OCI-LY1 (cell line): Measurements from ENCODE around the gene MRPL10.

Experiments used
- H2AFZ ChIP-seq: fragments of 200-600 bp; sonication (generic), shearing (Covaris generic); 2 replicates; pipeline ENCODE4 v1.6.0; 2014; ENCODE audit warnings: antibody characterized with exemption, mild to moderate bottlenecking, low read length
- H3F3A ChIP-seq: fragments of 200-600 bp; sonication (generic), shearing (Covaris generic); 2 replicates; pipeline ENCODE4 v1.6.0; 2014; ENCODE audit warnings: mild to moderate bottlenecking, antibody characterized with exemption, low read length, moderate library complexity; ENCODE audit not compliant: insufficient read depth
- H3K27ac ChIP-seq: fragments of 200-600 bp; sonication (generic); 2 replicates; pipeline ENCODE4 v1.5.1; 2014; ENCODE audit warnings: low read length, mixed run types, mild to moderate bottlenecking, low read depth; ENCODE audit not compliant: poor library complexity, severe bottlenecking
- H3K27me3 ChIP-seq: fragments of 200-600 bp; sonication (generic); 2 replicates; pipeline ENCODE4 v1.6.0; 2014; ENCODE audit warnings: antibody characterized with exemption, mild to moderate bottlenecking, low read length, moderate library complexity; ENCODE audit not compliant: insufficient read depth
- H3K36me3 ChIP-seq: fragments of 200-600 bp; sonication (generic); 2 replicates; pipeline ENCODE4 v1.6.1; 2014; ENCODE audit warnings: mild to moderate bottlenecking, antibody characterized with exemption, low read length, moderate library complexity, mixed read lengths; ENCODE audit not compliant: insufficient read depth
- H3K4me1 ChIP-seq: fragments of 200-600 bp; sonication (generic); 2 replicates; pipeline ENCODE4 v1.5.1; 2014; ENCODE audit warnings: mild to moderate bottlenecking, low read length, moderate library complexity; ENCODE audit not compliant: insufficient read depth, severe bottlenecking
- H3K4me2 ChIP-seq: fragments of 200-600 bp; sonication (generic), shearing (Covaris generic); 2 replicates; pipeline ENCODE4 v1.6.1; 2014; ENCODE audit warnings: low read length
- H3K4me3 ChIP-seq: fragments of 200-600 bp; sonication (generic); 2 replicates; pipeline ENCODE4 v1.5.1; 2014; ENCODE audit warnings: low read length, low read depth, mild to moderate bottlenecking, mixed read lengths; ENCODE audit not compliant: poor library complexity, severe bottlenecking
- H3K79me2 ChIP-seq: fragments of 200-600 bp; shearing (Covaris generic); 2 replicates; pipeline ENCODE4 v1.6.1; 2016; ENCODE audit warnings: mixed run types, low read length, mixed read lengths; ENCODE audit not compliant: insufficient read depth
- H3K9ac ChIP-seq: fragments of 200-600 bp; sonication (generic), shearing (Covaris generic); 2 replicates; pipeline ENCODE4 v1.6.1; 2014; ENCODE audit warnings: mild to moderate bottlenecking, low read length, mixed read lengths
- H3K9me2 ChIP-seq: fragments of 200-600 bp; sonication (generic), shearing (Covaris generic); 2 replicates; pipeline ENCODE4 v1.6.1; 2014; ENCODE audit warnings: low read depth, mild to moderate bottlenecking, low read length, mixed read lengths
- H3K9me3 ChIP-seq: fragments of 200-600 bp; shearing (Covaris generic); 2 replicates; pipeline ENCODE4 v1.6.1; 2014; ENCODE audit warnings: low read length, mixed read lengths
- H4K20me1 ChIP-seq: fragments of 200-600 bp; sonication (generic), shearing (Covaris generic); 2 replicates; pipeline ENCODE4 v1.6.0; 2016; ENCODE audit warnings: mild to moderate bottlenecking, low read length; ENCODE audit not compliant: insufficient read depth
- EZH2 ChIP-seq: fragments of 200-600 bp; sonication (generic), shearing (Covaris generic); IDR thresholded peaks from 2 replicates; pipeline ENCODE4 v1.8.0; 2017; ENCODE audit warnings: borderline replicate concordance, mixed run types, mild to moderate bottlenecking, antibody characterized with exemption, low read length, moderate library complexity, mixed read lengths
- TF ChIP-seq, protein P1 (sequence below): fragments of 200-600 bp; sonication (generic), shearing (Covaris generic); IDR thresholded peaks from 2 replicates; pipeline ENCODE4 v1.5.1; 2017; ENCODE audit warnings: mild to moderate bottlenecking, antibody characterized with exemption, low read length, moderate library complexity, mixed read lengths

The MRPL10 gene

DNA sequence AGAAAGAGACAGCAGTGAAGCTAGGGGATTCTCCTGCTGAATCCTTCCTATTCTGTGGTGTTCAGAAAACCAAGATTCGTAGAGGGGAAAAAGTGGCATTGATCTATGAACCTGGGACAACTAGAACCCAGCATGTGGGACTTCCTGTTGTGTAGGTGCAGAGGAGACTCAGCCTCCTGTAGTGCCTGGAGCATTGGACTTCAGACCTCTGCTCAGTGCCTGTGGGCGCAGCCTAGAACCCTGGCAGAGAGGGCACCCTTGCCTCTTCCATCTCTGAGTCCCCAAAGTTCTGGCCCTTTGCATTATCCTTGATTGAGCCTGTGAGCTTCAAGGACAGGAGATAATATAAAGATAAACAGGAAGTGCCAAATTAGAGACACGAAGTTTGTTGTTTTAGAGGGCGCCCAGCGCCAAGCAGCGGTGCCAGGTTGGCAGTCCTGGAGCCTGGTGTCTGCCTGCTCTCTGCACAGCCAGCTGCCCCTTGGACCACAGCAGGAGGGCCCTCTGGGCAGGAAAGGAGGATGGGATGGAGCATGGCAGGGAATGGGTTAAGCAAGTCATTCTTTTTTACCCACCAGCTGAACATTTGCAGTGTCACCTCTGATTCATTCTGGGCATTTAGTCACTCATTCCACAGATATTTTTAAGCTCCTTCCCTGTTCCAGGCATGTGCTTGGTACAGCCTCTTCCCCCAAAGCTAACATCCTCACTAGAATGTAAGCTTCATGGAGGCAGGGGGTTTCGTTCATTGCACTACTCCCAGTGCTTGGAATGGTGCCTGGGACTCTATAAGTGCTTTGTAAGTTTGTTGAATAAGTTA, 31.5 kb upstream of the MRPL10 start:
- H3K4me3 ChIP-seq: no peak overlapping the region
- no peaks in the 10 kb centered on the region for H3K4me1 ChIP-seq
- no peaks in the 10 kb centered on the region for H3F3A ChIP-seq
- H2AFZ ChIP-seq: no peak overlapping the region
- H3K79me2 ChIP-seq: no peaks in the 10 kb centered on the region
- H4K20me1 ChIP-seq: no peaks in the 10 kb centered on the region
- H3K27me3 ChIP-seq: peaks cover 4% of the 10 kb centered on the region; the same call in 1 of the 2 replicates
- no peak overlapping the region for H3K4me2 ChIP-seq
- H3K27ac ChIP-seq: no peak overlapping the region
- no peak overlapping the region for H3K9ac ChIP-seq
- no peaks in the 10 kb centered on the region for H3K9me2 ChIP-seq
- no peaks in the 10 kb centered on the region for H3K9me3 ChIP-seq
- no peak for TF ChIP-seq EZH2
- TF ChIP-seq, protein P1, sequence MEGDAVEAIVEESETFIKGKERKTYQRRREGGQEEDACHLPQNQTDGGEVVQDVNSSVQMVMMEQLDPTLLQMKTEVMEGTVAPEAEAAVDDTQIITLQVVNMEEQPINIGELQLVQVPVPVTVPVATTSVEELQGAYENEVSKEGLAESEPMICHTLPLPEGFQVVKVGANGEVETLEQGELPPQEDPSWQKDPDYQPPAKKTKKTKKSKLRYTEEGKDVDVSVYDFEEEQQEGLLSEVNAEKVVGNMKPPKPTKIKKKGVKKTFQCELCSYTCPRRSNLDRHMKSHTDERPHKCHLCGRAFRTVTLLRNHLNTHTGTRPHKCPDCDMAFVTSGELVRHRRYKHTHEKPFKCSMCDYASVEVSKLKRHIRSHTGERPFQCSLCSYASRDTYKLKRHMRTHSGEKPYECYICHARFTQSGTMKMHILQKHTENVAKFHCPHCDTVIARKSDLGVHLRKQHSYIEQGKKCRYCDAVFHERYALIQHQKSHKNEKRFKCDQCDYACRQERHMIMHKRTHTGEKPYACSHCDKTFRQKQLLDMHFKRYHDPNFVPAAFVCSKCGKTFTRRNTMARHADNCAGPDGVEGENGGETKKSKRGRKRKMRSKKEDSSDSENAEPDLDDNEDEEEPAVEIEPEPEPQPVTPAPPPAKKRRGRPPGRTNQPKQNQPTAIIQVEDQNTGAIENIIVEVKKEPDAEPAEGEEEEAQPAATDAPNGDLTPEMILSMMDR: no peak
- no peaks in the 10 kb centered on the region for H3K36me3 ChIP-seq

DNA sequence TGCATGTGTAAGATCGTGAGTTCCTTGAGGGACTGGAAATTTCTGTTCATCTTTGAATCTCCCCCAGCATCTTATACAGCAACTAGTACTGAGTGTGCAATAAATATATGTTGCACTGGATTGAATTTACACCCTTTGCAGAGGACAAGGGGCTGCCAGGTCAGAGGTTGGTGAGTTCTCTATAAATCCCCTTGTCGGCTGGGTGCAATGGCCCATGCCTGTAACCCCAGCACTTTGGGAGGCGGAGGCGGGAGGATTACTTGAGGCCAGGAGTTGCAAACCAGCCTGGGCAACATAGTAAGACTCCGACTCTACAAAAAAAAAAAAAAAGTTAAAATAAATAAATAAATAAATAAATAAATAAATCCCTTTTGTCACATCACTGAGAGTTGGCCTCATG, 29.0 kb upstream of the MRPL10 start:
- Histone ChIP-seq H3K9ac (no peak overlapping the region), H3K9me2 (no peaks in the 10 kb centered on the region), H3K79me2 (no peaks in the 10 kb centered on the region), H3K9me3 (no peaks in the 10 kb centered on the region), H3K4me3 (no peak overlapping the region), H3K27me3 (peaks cover 4% of the 10 kb centered on the region), H2AFZ (no peak overlapping the region), H3K4me1 (no peaks in the 10 kb centered on the region), H3K36me3 (no peaks in the 10 kb centered on the region), H3F3A (no peaks in the 10 kb centered on the region), H4K20me1 (no peaks in the 10 kb centered on the region), H3K27ac (no peak overlapping the region), H3K4me2 (no peak overlapping the region)
- TF ChIP-seq EZH2: no peak
- TF ChIP-seq, protein P1: no peak

DNA sequence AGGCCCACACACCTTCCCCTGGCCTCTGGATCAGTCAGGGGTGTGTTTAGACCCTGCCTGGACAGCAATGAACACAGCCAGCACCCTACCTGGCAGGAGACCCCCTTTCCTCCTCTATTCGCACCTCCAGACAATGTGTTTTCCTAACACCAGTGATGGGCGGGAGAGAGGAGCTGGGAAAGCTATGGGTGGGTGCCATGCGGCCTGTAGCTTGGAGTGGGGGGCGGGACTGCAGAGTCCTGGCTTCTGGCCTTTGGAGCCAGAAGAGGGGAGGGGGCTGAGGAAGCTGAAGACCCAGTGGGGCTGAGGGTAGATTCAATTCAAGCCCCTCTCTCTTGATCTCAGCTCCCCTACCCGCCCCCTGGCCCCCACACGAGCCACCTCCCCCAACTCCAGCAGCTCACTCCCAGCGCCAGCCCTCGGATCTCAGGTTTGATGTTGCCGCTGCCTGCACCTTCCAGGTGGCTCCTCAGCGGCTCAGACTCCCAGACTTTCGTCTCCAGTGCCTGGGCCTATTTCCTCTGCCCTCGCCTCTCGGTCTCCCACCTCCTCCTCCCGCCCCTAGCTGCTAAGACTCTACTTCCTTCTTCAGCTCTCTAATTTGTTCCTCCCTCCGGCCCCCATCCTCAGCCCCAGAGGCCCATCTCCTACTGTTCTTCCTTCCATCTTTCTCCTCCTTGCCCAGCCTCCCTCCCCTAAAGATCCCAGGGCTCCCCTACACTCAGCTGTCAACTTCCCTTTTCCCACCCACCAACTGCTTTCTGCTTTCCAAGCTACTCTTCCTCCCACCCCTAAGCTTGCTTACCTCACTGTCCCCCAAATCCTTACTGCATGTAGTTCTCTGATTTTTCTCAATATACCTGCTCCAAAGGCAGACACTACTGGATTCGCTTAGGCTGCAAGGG, 26.5 kb upstream of the MRPL10 start:
- peaks cover 2% of the 10 kb centered on the region for H3K27me3 ChIP-seq
- H3K9me2 ChIP-seq: no peaks in the 10 kb centered on the region
- no peaks in the 10 kb centered on the region for H3K36me3 ChIP-seq

More for the DNA sequence above, 26.5 kb upstream of the MRPL10 start:
- H3K4me1 ChIP-seq: no peaks in the 10 kb centered on the region
- no peaks in the 10 kb centered on the region for H3K9me3 ChIP-seq
- H3K27ac ChIP-seq: no peak overlapping the region
- H3K79me2 ChIP-seq: no peaks in the 10 kb centered on the region
- H3K4me2 ChIP-seq: no peak overlapping the region
- no peak overlapping the region for H3K9ac ChIP-seq
- H2AFZ ChIP-seq: no peak overlapping the region
- no peak for TF ChIP-seq EZH2
- TF ChIP-seq, protein P1: no peak
- no peak overlapping the region for H3K4me3 ChIP-seq
- no peaks in the 10 kb centered on the region for H3F3A ChIP-seq
- H4K20me1 ChIP-seq: no peaks in the 10 kb centered on the region
